Measurements from ENCODE around the gene DIS3L.
"Not testable (repeated sequence)": the region's sequence is repeated elsewhere in the genome, so short reads cannot be mapped to it uniquely, and the experiment has no call there.

Gene DIS3L

GRCh38 chr15:66278671-66279070 is 14.7 kb upstream of the DIS3L start:
- no peak for DNase-seq

GRCh38 chr15:66284271-66284670 is 9.1 kb upstream of the DIS3L start:
- no peak for DNase-seq

GRCh38 chr15:66285533-66286280 is 7.7 kb upstream of the DIS3L start:
- DNase-seq, result no peak

GRCh38 chr15:66287461-66288057 is 5.8 kb upstream of the DIS3L start:
- peak; percentile 9 for DNase-seq

GRCh38 chr15:66288093-66288492 is 5.3 kb upstream of the DIS3L start:
- no peak for DNase-seq

- DNase-seq, result no peak
These were observed 4.7 kb upstream of the DIS3L start for GRCh38 chr15:66288551-66289185.

GRCh38 chr15:66290007-66290406 is 3.4 kb upstream of the DIS3L start:
- no peak for DNase-seq

- no peak for DNase-seq
These were observed 2.9 kb upstream of the DIS3L start for GRCh38 chr15:66290518-66290917.

- no peak for DNase-seq
These were observed 1.4 kb upstream of the DIS3L start for GRCh38 chr15:66291816-66292570.

GRCh38 chr15:66292571-66293418 is 573 bp upstream of the DIS3L start:
- peak; percentile 31 for DNase-seq

GRCh38 chr15:66294157-66294931 is 976 bp downstream of the DIS3L start:
- peak; percentile 11 for DNase-seq

- DNase-seq, result no peak
These were observed 1.5 kb downstream of the DIS3L start for GRCh38 chr15:66294932-66295235.

GRCh38 chr15:66296186-66296585 is 2.8 kb downstream of the DIS3L start:
- no peak for DNase-seq

GRCh38 chr15:66298803-66299251 is 5.5 kb downstream of the DIS3L start:
- DNase-seq, result no peak

- no peak for DNase-seq
These were observed 9.3 kb downstream of the DIS3L start for GRCh38 chr15:66302489-66303278.

GRCh38 chr15:66304425-66304824 is 11.1 kb downstream of the DIS3L start:
- not testable (repeated sequence) for DNase-seq

- DNase-seq, result no peak
These were observed 13.0 kb downstream of the DIS3L start for GRCh38 chr15:66306381-66306780.

GRCh38 chr15:66308531-66308930 is 15.2 kb downstream of the DIS3L start:
- no peak for DNase-seq

- DNase-seq, result no peak
These were observed 16.5 kb downstream of the DIS3L start for GRCh38 chr15:66309828-66310227.

- no peak for DNase-seq
These were observed 17.4 kb downstream of the DIS3L start for GRCh38 chr15:66310786-66311185.

- DNase-seq, result no peak
These were observed 18.8 kb downstream of the DIS3L start for GRCh38 chr15:66312144-66312543.

All from NCI-H510A treated with DMSO at 0.1 percent for 48 hours (cell line).